Activated T-helper 1 cell treated with anti-CD3 and anti-CD28 coated beads, Interleukin-12 subunit alpha, Interleukin-12 subunit beta, Interleukin-2, Interleukin-4 antibody, amounts not matched to agents 30 ng/mL and 10 ng/mL and 1 ng/mL, durations not matched to agents 14 hours and 24 hours and 36 hours (primary cell): ENCODE measurements around the gene NANOGP8. TPM values are rescaled to one million over a fixed set of nuclear protein-coding genes. Genes with fewer than 3 reads are reported as not detected.

Source experiments
- DNase-seq: peaks from one replicate; pipeline ENCODE4 v3.0.0; 2021; ENCODE audit warnings: low spot score
- H3K27ac Mint-ChIP-seq: one replicate; pipeline ENCODE4 v1.8.0; 2021; ENCODE audit warnings: mild to moderate bottlenecking, mixed read lengths
- H3K27me3 Mint-ChIP-seq: one replicate; pipeline ENCODE4 v1.8.0; 2022; ENCODE audit warnings: mild to moderate bottlenecking, moderate library complexity, mixed read lengths; ENCODE audit not compliant: insufficient read depth
- H3K36me3 Mint-ChIP-seq: one replicate; pipeline ENCODE4 v1.8.0; 2021; ENCODE audit warnings: low read depth, mixed read lengths
- H3K4me1 Mint-ChIP-seq: one replicate; pipeline ENCODE4 v1.8.0; 2021; ENCODE audit warnings: low read depth, mixed read lengths
- H3K4me3 Mint-ChIP-seq: one replicate; pipeline ENCODE4 v1.8.0; 2021; ENCODE audit warnings: mild to moderate bottlenecking, moderate library complexity, mixed read lengths
- H3K9me3 Mint-ChIP-seq: one replicate; pipeline ENCODE4 v1.8.0; 2021; ENCODE audit warnings: mixed read lengths
- intact Hi-C: fragments of 100-400 bp; cut with micrococcal nuclease; formaldehyde crosslinking; loops from one replicate; pipeline ENCODE4 v1.15.1; 2024
- total RNA-seq: library from RNA; stranded (reverse); gene quantifications from 2 replicates; pipeline ENCODE4 v1.2.3, GENCODE V29; 2022

NANOGP8 gene
- total RNA-seq, 1 donor from 2014 or later: not detected

DNA sequence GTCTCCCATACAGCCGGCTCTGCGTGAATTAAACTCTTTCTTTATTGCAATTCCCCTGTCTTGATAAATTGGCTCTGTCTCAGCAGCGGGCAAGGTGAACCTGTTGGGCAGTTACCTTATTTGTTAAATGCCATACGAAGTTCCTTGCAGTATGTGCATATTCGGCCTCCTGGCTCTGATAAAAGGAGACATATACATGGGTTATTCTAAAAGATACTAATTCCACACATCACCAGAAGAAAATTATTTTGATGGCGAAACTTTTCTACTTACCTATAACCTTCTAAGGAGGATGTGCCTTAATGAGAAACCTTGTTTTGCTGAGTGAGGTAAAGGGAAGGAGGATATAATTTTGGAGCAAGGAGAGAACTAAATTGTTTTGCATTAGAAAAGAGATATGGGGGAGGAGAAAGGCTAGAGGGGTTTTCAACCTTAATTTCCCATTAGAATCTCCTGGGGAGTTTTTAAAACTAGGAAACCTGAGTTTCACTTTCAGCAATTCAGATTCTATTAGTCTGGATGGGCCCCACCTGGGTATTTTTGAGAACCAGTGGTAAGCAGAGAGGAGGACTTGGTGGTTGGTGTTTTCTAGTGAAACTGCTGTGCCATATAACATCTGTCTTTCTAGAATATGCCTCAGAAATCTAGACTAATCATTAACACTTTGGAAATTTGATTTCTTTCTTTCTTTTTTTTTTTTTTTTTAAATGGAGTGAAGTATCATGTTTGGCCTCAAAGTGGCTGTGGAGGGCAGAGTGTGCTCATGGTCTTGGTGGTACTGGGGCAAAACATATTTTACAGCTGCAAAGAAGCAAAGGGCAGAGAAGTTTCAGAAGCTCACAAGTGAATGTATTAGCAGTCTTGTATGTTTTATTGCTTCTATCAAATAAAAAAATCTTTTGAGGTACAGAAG is 23.0 kb downstream of the NANOGP8 start:
- H3K36me3 Mint-ChIP-seq: no peaks in the 10 kb centered on the region
- no peak for DNase-seq
- peaks cover 3% of the 10 kb centered on the region for H3K27me3 Mint-ChIP-seq
- intact Hi-C loops: no loop called here
- H3K9me3 Mint-ChIP-seq: no peaks in the 10 kb centered on the region
- H3K27ac Mint-ChIP-seq: no peak overlapping the region
- H3K4me3 Mint-ChIP-seq: no peak overlapping the region
- no peaks in the 10 kb centered on the region for H3K4me1 Mint-ChIP-seq

DNA sequence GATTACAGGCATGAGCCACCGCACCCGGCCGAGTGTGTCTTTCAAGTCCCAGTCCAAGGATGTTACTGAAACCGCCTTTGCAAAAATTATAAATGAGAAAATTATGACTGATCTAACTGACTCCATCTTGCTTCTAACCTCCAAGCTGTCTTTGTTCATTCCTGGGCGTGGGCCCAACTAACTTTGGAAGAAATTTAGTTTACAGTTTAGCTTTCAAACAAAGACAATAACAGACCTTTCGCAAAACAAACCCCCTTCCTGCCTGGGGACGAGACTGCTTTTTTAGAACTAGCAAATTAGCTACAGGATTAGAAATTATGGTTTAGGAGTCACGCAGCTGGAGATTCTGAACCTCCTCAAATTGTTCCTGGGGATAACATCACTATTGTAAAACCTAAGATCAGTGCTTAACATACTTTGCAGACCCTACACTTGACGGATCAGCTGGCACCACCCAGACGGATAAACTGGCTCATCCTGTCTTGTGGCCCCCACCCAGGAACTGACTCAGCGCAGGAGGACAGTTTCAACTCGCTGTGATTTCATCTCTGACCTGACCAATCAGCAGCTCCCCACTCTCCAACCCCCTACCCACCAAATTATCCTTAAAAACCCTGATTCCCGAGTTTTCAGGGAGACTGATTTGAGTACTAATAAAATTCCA is 23.8 kb downstream of the NANOGP8 start:
- Mint-ChIP-seq H3K4me3 (no peak overlapping the region), H3K27ac (no peak overlapping the region), H3K27me3 (no peaks in the 10 kb centered on the region), H3K4me1 (no peaks in the 10 kb centered on the region), H3K9me3 (no peaks in the 10 kb centered on the region), H3K36me3 (no peaks in the 10 kb centered on the region)
- intact Hi-C loops: no loop called here
- DNase-seq: no peak

DNA sequence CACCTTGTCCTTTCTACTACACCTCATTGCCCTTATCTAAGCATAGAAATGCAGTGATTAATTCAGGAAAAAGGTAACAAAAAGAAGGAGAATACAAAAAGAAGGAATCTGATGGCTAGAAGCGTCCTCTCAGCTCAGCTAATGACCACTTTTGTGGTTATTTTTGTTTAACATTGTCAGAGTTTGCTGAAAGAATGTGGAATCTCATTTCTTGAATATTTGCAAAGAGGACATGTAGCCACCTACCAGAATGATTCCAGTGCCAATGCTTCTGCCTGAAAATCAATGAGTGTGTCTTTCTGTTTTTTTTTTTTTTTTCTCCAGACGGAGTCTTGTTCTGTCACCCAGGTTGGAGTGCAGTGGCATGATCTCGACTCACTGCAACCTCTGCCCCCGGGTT is 24.5 kb downstream of the NANOGP8 start:
- intact Hi-C loops: no loop called here
- Mint-ChIP-seq H3K27me3 (no peaks in the 10 kb centered on the region), H3K4me1 (no peaks in the 10 kb centered on the region), H3K9me3 (no peaks in the 10 kb centered on the region), H3K36me3 (no peaks in the 10 kb centered on the region), H3K4me3 (no peak overlapping the region), H3K27ac (no peak overlapping the region)
- no peak for DNase-seq

- DNase-seq: no peak
- intact Hi-C loops: no loop called here
- Mint-ChIP-seq H3K27me3 (no peaks in the 10 kb centered on the region), H3K4me3 (no peak overlapping the region), H3K36me3 (no peaks in the 10 kb centered on the region), H3K4me1 (no peaks in the 10 kb centered on the region), H3K9me3 (no peaks in the 10 kb centered on the region), H3K27ac (no peak overlapping the region)
These were observed 26.5 kb downstream of the NANOGP8 start for GRCh38 chr15:35058534-35059054.

GRCh38 chr15:35055416-35056105 is 29.5 kb downstream of the NANOGP8 start:
- H3K36me3 Mint-ChIP-seq: no peaks in the 10 kb centered on the region

DNA sequence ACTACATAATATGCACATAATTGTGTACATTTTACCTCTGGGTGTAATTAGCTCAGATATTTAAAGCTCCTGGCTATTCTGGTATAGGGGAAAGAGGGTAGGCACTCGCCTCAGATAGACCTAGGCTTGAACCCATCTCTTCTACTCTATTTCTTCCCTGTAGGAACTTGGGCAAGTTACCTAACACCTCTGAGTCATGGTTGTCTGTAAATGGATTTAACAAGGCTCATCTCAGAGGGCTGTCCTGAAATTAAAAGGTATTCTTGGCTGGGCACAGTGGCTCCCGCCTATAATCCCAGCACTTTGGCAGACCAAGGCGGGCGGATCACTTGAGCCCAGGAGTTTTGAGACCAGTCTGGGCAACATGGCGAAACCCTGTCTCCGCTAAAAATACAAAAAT is 30.7 kb downstream of the NANOGP8 start:
- intact Hi-C loops: no loop called here
- Mint-ChIP-seq H3K27me3 (no peaks in the 10 kb centered on the region), H3K4me3 (no peak overlapping the region), H3K36me3 (no peaks in the 10 kb centered on the region), H3K4me1 (no peaks in the 10 kb centered on the region), H3K9me3 (no peaks in the 10 kb centered on the region), H3K27ac (no peak overlapping the region)
- no peak for DNase-seq

More at GRCh38 chr15:35055416-35056105, 29.5 kb downstream of the NANOGP8 start:
- Mint-ChIP-seq H3K9me3 (no peaks in the 10 kb centered on the region), H3K4me1 (no peaks in the 10 kb centered on the region), H3K27ac (no peak overlapping the region), H3K27me3 (no peaks in the 10 kb centered on the region), H3K4me3 (no peak overlapping the region)
- intact Hi-C loops: no loop called here
- DNase-seq: no peak

- Mint-ChIP-seq H3K9me3 (no peaks in the 10 kb centered on the region), H3K4me1 (no peaks in the 10 kb centered on the region), H3K27me3 (peaks cover 4% of the 10 kb centered on the region), H3K4me3 (no peak overlapping the region), H3K27ac (no peak overlapping the region), H3K36me3 (no peaks in the 10 kb centered on the region)
- no peak for DNase-seq
- intact Hi-C loops: no loop called here
These were observed 37.1 kb downstream of the NANOGP8 start for GRCh38 chr15:35047996-35048395.

- no peaks in the 10 kb centered on the region for H3K4me1 Mint-ChIP-seq
These were observed 37.6 kb downstream of the NANOGP8 start for GRCh38 chr15:35047528-35047927.

DNA sequence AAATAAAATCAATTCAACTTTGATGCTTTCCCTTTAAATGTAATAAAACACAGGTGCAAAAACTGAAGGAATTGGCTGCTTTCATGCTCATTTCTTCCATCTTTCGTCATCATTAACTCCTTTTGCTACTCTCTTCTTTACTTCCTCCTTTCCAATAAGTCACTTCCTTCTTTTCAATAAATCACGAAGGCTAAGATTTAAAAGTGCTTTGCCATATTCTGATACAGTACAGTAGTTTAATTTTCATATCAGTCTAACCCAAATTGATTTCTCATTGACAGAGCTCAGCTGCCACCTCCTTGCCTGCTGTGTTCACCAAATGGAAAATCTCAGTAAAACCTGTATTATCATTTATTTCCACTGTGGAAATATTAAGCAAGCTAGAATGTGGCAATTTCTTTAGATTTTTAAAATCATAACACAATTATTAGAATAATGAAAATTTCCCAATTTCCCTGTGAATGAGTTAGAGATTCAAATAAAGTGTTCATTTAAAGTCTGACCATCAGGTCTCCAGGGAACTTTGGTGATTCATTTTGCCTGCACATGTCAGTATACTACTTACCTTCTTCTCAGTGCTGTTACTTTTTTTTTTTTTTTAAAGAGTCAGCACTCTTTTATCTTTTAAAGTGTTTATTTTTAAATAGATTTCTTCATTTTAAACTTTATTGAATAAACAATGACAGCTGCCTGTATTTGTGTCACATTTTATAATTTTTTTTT is 41.6 kb downstream of the NANOGP8 start:
- no peaks in the 10 kb centered on the region for H3K36me3 Mint-ChIP-seq
- no peaks in the 10 kb centered on the region for H3K4me1 Mint-ChIP-seq

More at GRCh38 chr15:35047528-35047927, 37.6 kb downstream of the NANOGP8 start:
- Mint-ChIP-seq H3K36me3 (no peaks in the 10 kb centered on the region), H3K27me3 (peaks cover 4% of the 10 kb centered on the region), H3K9me3 (no peaks in the 10 kb centered on the region), H3K27ac (no peak overlapping the region), H3K4me3 (no peak overlapping the region)
- intact Hi-C loops: no loop called here
- no peak for DNase-seq

GRCh38 chr15:35040339-35041255 is 44.5 kb downstream of the NANOGP8 start:
- no peaks in the 10 kb centered on the region for H3K9me3 Mint-ChIP-seq
- no peaks in the 10 kb centered on the region for H3K36me3 Mint-ChIP-seq
- no peaks in the 10 kb centered on the region for H3K4me1 Mint-ChIP-seq
- intact Hi-C loops: no loop called here
- H3K4me3 Mint-ChIP-seq: no peak overlapping the region
- H3K27ac Mint-ChIP-seq: no peak overlapping the region
- H3K27me3 Mint-ChIP-seq: no peaks in the 10 kb centered on the region
- no peak for DNase-seq

More for the DNA sequence above, 41.6 kb downstream of the NANOGP8 start:
- Mint-ChIP-seq H3K27ac (no peak overlapping the region), H3K27me3 (peaks cover 4% of the 10 kb centered on the region), H3K4me3 (no peak overlapping the region), H3K9me3 (no peaks in the 10 kb centered on the region)
- no peak for DNase-seq
- intact Hi-C loops: no loop called here

DNA sequence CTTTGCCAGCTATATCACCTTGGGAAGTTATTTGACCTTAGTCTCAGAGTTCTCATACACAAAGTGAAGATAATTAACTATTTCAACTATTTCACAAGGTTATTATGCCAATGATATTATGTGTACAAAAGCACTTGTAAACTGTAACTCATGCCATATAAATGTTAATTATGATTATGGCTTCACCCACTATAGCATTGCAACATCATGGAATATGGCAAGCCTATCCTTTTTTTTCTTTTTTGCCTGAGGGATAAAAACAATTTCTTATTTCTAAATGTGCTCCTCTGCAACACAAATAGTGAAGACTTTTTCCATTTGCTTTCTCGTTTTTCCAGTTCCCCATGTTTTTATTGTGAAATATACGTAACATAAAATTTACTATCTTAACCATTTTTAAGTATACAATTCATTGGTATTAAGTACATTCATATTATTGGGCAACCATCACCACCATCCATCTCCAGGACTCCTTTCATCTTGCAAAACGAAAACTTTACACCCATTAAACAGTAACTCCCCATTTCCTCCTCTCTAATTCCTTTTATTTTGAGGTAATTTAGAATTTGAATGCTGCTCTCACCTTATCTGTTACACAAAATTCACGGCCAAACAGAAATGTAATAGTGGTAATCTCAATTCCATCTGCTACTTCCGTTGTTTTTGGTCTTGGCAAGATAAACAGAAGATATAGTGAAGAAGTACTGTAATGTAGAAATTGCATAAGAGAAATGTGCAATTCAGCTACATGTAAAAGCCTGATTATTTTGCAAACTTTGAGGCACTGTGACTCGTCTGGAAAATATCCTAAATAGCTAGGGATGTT is 46.3 kb downstream of the NANOGP8 start:
- Mint-ChIP-seq H3K9me3 (no peaks in the 10 kb centered on the region), H3K27ac (no peak overlapping the region), H3K27me3 (no peaks in the 10 kb centered on the region), H3K36me3 (no peaks in the 10 kb centered on the region), H3K4me3 (no peak overlapping the region), H3K4me1 (no peaks in the 10 kb centered on the region)
- intact Hi-C loops: no loop called here
- no peak for DNase-seq
